Ectodermal cell (in vitro differentiated cells): ENCODE results near the gene ESYT1.
"Not testable (repeated sequence)": the region's sequence is repeated elsewhere in the genome, so short reads cannot be mapped to it uniquely, and the experiment has no call there.

Source experiments
- H3K27ac ChIP-seq: 2 replicates; pipeline ENCODE4 v1.7.0; 2013; ENCODE audit warnings: mild to moderate bottlenecking, low read depth, low read length; ENCODE audit not compliant: insufficient read depth, poor library complexity, severe bottlenecking
- H3K27me3 ChIP-seq: 2 replicates; pipeline ENCODE4 v1.7.0; 2013; ENCODE audit warnings: mild to moderate bottlenecking, low read length; ENCODE audit not compliant: insufficient read depth, control insufficient read depth, poor library complexity, severe bottlenecking
- H3K36me3 ChIP-seq: one replicate; pipeline ENCODE4 v1.7.0; 2013; ENCODE audit warnings: low read length; ENCODE audit not compliant: control insufficient read depth, insufficient read depth
- H3K4me1 ChIP-seq: one replicate; pipeline ENCODE4 v1.7.0; 2013; ENCODE audit warnings: low read length; ENCODE audit not compliant: control insufficient read depth, insufficient read depth
- H3K4me3 ChIP-seq: 2 replicates; pipeline ENCODE4 v1.7.0; 2013; ENCODE audit warnings: low read depth, low read length, control low read depth; ENCODE audit not compliant: insufficient read depth
- H3K9me3 ChIP-seq: 2 replicates; pipeline ENCODE4 v1.7.0; 2013; ENCODE audit warnings: mild to moderate bottlenecking, low read length, moderate library complexity; ENCODE audit not compliant: control insufficient read depth
- WGBS, 2 experiments: methylation state at CpG; one replicate each; pipeline ENCODE4 v1.1.7; 2013; ENCODE audit warnings: missing lambda C conversion rate in 2 of 2; 5-methylcytosine and 5-hydroxymethylcytosine counted together

The ESYT1 gene

DNA sequence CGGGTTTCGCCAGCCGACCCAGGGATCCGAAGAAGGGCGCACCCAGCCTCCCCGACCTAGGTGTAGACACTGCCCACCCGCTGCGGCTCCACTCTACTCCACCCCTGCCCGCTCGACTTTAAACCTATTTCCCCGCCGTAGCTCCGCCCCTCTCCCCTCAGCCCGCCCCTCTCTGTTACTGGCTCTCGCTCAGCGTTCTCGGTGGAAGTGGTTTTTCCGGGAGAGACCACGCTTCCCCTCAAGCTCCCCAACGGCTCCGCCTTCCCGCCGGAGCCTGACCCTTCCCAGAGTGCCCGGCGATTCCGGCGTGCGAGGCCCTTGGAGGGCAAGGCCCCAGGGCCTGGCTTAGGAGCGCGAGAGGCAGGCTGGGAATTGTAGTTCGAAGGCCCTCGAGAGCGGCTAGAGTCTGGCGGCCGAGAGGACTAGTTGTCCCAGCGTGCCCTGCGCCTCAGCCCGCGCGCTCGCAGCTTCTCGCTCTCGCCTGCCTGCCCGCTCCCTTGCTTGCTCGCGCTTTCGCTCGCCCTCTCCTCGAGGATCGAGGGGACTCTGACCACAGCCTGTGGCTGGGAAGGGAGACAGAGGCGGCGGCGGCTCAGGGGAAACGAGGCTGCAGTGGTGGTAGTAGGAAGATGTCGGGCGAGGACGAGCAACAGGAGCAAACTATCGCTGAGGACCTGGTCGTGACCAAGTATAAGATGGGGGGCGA, 23.8 kb upstream of the ESYT1 start, which contains the start of gene PA2G4:
TSS of gene PA2G4 (plus strand) at position 451 of the 706 bp plus-strand sequence. CDS start at position 630, 179 bp downstream.
- H3K36me3 ChIP-seq, result peaks cover 21% of the 10 kb centered on the region
- no peaks in the 10 kb centered on the region for H3K9me3 ChIP-seq
- H3K27ac ChIP-seq, result peak within 1 kb of the TSS; percentile 17
- H3K27me3 ChIP-seq, result no peaks in the 10 kb centered on the region
- H3K4me3 ChIP-seq, result peak within 1 kb of the TSS; percentile 92
- WGBS, 2 experiments, result 0% methylated on average over 60 of the region's 60 CpGs
- H3K4me1 ChIP-seq, result peaks cover 11% of the 10 kb centered on the region

- Histone ChIP-seq H3K4me3 (peak overlapping the region; percentile 92), H3K4me1 (peaks cover 11% of the 10 kb centered on the region), H3K27ac (peak overlapping the region; percentile 0), H3K36me3 (peaks cover 29% of the 10 kb centered on the region), H3K27me3 (no peaks in the 10 kb centered on the region), H3K9me3 (no peaks in the 10 kb centered on the region)
- WGBS, 2 experiments, result 1% methylated on average over 39 to 40 of the region's 40 CpGs
Measured at GRCh38 chr12:56104815-56105608, 23.1 kb upstream of the ESYT1 start.

GRCh38 chr12:56105609-56105902, 22.5 kb upstream of the ESYT1 start:
- Histone ChIP-seq H3K27me3 (no peaks in the 10 kb centered on the region), H3K4me3 (peak overlapping the region; percentile 92), H3K36me3 (peaks cover 33% of the 10 kb centered on the region), H3K9me3 (no peaks in the 10 kb centered on the region), H3K27ac (no peak overlapping the region), H3K4me1 (peaks cover 11% of the 10 kb centered on the region)
- 57 to 58% methylated on average over 2 of the region's 2 CpGs for WGBS, 2 experiments

GRCh38 chr12:56107242-56107641, 20.8 kb upstream of the ESYT1 start:
- no peaks in the 10 kb centered on the region for H3K9me3 ChIP-seq
- H3K27me3 ChIP-seq, result no peaks in the 10 kb centered on the region
- H3K4me1 ChIP-seq, result peaks cover 11% of the 10 kb centered on the region
- H3K27ac ChIP-seq, result no peak overlapping the region
- WGBS, 2 experiments, result 97 to 98% methylated on average over 3 of the region's 3 CpGs
- H3K4me3 ChIP-seq, result no peak overlapping the region
- peaks cover 46% of the 10 kb centered on the region for H3K36me3 ChIP-seq

GRCh38 chr12:56110571-56110970, 17.5 kb upstream of the ESYT1 start:
- H3K9me3 ChIP-seq, result no peaks in the 10 kb centered on the region
- peaks cover 7% of the 10 kb centered on the region for H3K4me1 ChIP-seq
- peaks cover 66% of the 10 kb centered on the region for H3K36me3 ChIP-seq
- 95 to 97% methylated on average over 5 of the region's 5 CpGs for WGBS, 2 experiments
- H3K27me3 ChIP-seq, result no peaks in the 10 kb centered on the region
- no peak overlapping the region for H3K27ac ChIP-seq
- H3K4me3 ChIP-seq, result no peak overlapping the region

DNA sequence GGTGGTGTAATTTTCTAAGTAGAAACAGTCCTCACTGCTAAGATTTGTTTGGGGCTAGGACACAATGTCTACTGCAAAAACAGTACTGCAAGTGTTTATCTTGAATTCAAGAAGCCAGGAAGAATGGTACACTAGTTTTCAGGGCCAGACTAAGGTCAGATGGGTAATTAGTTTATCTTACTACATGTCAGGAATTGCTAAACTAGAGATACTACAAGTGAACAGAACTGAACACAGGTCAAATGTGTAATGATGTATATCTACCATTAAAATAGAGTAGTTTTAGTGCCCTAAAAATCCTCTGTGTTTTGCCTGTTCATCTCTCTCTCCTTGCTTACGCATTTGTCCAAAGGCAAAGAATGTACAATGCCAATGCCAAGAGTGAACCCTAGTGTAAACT, 14.0 kb upstream of the ESYT1 start:
- peaks cover 4% of the 10 kb centered on the region for H3K4me1 ChIP-seq
- peaks cover 46% of the 10 kb centered on the region for H3K36me3 ChIP-seq
- no peak overlapping the region for H3K27ac ChIP-seq
- H3K27me3 ChIP-seq, result no peaks in the 10 kb centered on the region
- H3K9me3 ChIP-seq, result no peaks in the 10 kb centered on the region
- WGBS, 2 experiments, result 100% methylated on average over 1 of the region's 1 CpG
- H3K4me3 ChIP-seq, result no peak overlapping the region

DNA sequence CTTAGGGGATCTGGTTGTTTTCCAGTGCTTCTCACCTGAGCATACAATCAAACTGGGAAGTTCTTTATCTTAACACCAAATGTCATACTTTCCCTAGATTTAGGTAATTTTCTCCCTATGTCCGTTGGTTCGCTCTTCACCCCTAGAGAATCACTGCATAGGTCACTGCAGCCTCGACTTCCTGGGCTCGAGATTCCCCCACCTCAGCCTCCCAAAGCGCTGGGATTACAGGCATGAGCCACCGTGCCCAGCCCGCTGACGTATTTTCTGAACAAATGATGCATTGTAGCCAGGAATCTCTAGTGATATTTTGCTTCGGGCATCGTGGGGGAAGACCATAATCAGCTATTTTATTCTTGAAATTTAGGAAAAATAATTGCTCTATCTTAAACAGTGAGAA, 12.7 kb upstream of the ESYT1 start:
- H3K27me3 ChIP-seq, result no peaks in the 10 kb centered on the region

GRCh38 chr12:56116267-56117081, 11.6 kb upstream of the ESYT1 start, which contains the start of gene RPL41:
Gene RPL41, plus strand, starts transcription at chr12:56116633.
- Histone ChIP-seq H3K27ac (peak within 1 kb of the TSS; percentile 97), H3K4me3 (peak within 1 kb of the TSS; percentile 86), H3K4me1 (peaks cover 9% of the 10 kb centered on the region), H3K36me3 (peaks cover 35% of the 10 kb centered on the region), H3K27me3 (no peaks in the 10 kb centered on the region), H3K9me3 (no peaks in the 10 kb centered on the region)
- WGBS, 2 experiments, result 0% methylated on average over 34 of the region's 34 CpGs

More for the DNA sequence above, 12.7 kb upstream of the ESYT1 start:
- H3K9me3 ChIP-seq, result no peaks in the 10 kb centered on the region
- peaks cover 35% of the 10 kb centered on the region for H3K36me3 ChIP-seq
- H3K4me3 ChIP-seq, result peak overlapping the region; percentile 86
- 72 to 73% methylated on average over 8 to 10 of the region's 10 CpGs for WGBS, 2 experiments
- H3K4me1 ChIP-seq, result peaks cover 9% of the 10 kb centered on the region
- H3K27ac ChIP-seq, result no peak overlapping the region

- Histone ChIP-seq H3K4me3 (peak overlapping the region; percentile 86), H3K27ac (peak overlapping the region; percentile 97), H3K36me3 (peaks cover 33% of the 10 kb centered on the region)
- not testable (repeated sequence) for H3K27me3 ChIP-seq, H3K9me3 ChIP-seq, H3K4me1 ChIP-seq
- 3 to 4% methylated on average over 9 to 10 of the region's 16 CpGs for WGBS, 2 experiments
Measured at GRCh38 chr12:56117082-56117706, 10.9 kb upstream of the ESYT1 start.
